Measurements from ENCODE around the gene COMP. TPM values are rescaled to one million over a fixed set of nuclear protein-coding genes. Genes with fewer than 3 reads are reported as not detected.

The COMP gene
- total RNA-seq, 1 experiment from 2014 or later, result not detected

- no TSS peak for BruUV-seq (replicated peaks)
- no peaks in the 10 kb centered on the region for H4K20me1 ChIP-seq (ENCODE audit: insufficient read depth)
- ATAC-seq, result no peak
- H3K27ac ChIP-seq (ENCODE audit: low read depth, low read length), result no peak overlapping the region
- no peak overlapping the region for H3K9ac ChIP-seq (ENCODE audit: low read length)
- no peaks in the 10 kb centered on the region for H3K9me3 ChIP-seq (ENCODE audit: control insufficient read depth in 1 of 2, insufficient read depth in 1 of 2, low read depth in 1 of 2, low read length in 2 of 2)
- H3K27me3 ChIP-seq (ENCODE audit: insufficient read depth, low read length), result no peaks in the 10 kb centered on the region
- intact Hi-C loops (cut with micrococcal nuclease), result no loop called here
- no peak overlapping the region for H2AFZ ChIP-seq (ENCODE audit: low read depth, low read length, poor library complexity, severe bottlenecking)
- H3K4me2 ChIP-seq (ENCODE audit: low read length), result no peak overlapping the region
- no peak overlapping the region for H3K4me3 ChIP-seq (replicated peaks in 1 of 2; ENCODE audit: low read depth in 1 of 2, low read length in 2 of 2)
- no peak for TF ChIP-seq ZNF274 (IDR thresholded peaks at IDR 0.05; ENCODE audit: low read depth, low read length)
- no peak for TF ChIP-seq YY1 (IDR thresholded peaks at IDR 0.05; ENCODE audit: extremely low read depth, insufficient replicate concordance, low read depth, low read length)
- no peak for TF ChIP-seq CTCF (IDR thresholded peaks at IDR 0.05 in 2 of 3, conservative IDR thresholded peaks at IDR 0.05 in 1 of 3; ENCODE audit: borderline replicate concordance in 1 of 3, insufficient read depth in 1 of 3, low read depth in 2 of 3, low read length in 2 of 3)
- TF ChIP-seq POLR2A (IDR thresholded peaks at IDR 0.05; ENCODE audit: borderline replicate concordance, extremely low read depth, insufficient read depth, insufficient read length), result no peak
- TF ChIP-seq RAD21 (IDR thresholded peaks at IDR 0.05; ENCODE audit: low read depth), result no peak
- TF ChIP-seq, protein P1, sequence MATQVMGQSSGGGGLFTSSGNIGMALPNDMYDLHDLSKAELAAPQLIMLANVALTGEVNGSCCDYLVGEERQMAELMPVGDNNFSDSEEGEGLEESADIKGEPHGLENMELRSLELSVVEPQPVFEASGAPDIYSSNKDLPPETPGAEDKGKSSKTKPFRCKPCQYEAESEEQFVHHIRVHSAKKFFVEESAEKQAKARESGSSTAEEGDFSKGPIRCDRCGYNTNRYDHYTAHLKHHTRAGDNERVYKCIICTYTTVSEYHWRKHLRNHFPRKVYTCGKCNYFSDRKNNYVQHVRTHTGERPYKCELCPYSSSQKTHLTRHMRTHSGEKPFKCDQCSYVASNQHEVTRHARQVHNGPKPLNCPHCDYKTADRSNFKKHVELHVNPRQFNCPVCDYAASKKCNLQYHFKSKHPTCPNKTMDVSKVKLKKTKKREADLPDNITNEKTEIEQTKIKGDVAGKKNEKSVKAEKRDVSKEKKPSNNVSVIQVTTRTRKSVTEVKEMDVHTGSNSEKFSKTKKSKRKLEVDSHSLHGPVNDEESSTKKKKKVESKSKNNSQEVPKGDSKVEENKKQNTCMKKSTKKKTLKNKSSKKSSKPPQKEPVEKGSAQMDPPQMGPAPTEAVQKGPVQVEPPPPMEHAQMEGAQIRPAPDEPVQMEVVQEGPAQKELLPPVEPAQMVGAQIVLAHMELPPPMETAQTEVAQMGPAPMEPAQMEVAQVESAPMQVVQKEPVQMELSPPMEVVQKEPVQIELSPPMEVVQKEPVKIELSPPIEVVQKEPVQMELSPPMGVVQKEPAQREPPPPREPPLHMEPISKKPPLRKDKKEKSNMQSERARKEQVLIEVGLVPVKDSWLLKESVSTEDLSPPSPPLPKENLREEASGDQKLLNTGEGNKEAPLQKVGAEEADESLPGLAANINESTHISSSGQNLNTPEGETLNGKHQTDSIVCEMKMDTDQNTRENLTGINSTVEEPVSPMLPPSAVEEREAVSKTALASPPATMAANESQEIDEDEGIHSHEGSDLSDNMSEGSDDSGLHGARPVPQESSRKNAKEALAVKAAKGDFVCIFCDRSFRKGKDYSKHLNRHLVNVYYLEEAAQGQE (IDR thresholded peaks at IDR 0.05; ENCODE audit: low read depth), result no peak
- no peak for TF ChIP-seq EZH2 (IDR thresholded peaks at IDR 0.05)
- no peak for TF ChIP-seq JUND (IDR thresholded peaks at IDR 0.05)
- no peak for TF ChIP-seq SIN3A (IDR thresholded peaks at IDR 0.05; ENCODE audit: low read depth)
- TF ChIP-seq, protein P2, sequence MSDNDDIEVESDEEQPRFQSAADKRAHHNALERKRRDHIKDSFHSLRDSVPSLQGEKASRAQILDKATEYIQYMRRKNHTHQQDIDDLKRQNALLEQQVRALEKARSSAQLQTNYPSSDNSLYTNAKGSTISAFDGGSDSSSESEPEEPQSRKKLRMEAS (IDR thresholded peaks at IDR 0.05), result no peak
- TF ChIP-seq, protein P3, sequence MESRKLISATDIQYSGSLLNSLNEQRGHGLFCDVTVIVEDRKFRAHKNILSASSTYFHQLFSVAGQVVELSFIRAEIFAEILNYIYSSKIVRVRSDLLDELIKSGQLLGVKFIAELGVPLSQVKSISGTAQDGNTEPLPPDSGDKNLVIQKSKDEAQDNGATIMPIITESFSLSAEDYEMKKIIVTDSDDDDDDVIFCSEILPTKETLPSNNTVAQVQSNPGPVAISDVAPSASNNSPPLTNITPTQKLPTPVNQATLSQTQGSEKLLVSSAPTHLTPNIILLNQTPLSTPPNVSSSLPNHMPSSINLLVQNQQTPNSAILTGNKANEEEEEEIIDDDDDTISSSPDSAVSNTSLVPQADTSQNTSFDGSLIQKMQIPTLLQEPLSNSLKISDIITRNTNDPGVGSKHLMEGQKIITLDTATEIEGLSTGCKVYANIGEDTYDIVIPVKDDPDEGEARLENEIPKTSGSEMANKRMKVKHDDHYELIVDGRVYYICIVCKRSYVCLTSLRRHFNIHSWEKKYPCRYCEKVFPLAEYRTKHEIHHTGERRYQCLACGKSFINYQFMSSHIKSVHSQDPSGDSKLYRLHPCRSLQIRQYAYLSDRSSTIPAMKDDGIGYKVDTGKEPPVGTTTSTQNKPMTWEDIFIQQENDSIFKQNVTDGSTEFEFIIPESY (IDR thresholded peaks at IDR 0.05; ENCODE audit: extremely low read depth, insufficient replicate concordance, low read length), result no peak
- no peak for TF ChIP-seq ELF1 (IDR thresholded peaks at IDR 0.05; ENCODE audit: borderline replicate concordance, low read depth)
- TF ChIP-seq CEBPB (IDR thresholded peaks at IDR 0.05; ENCODE audit: low read depth), result no peak
- no peak for TF ChIP-seq EZH2phosphoT487 (IDR thresholded peaks at IDR 0.05; ENCODE audit: borderline replicate concordance)
- no peak for TF ChIP-seq CBX3 (IDR thresholded peaks at IDR 0.05; ENCODE audit: low read depth)
- no peak for TF ChIP-seq TCF7L2 (IDR thresholded peaks at IDR 0.05; ENCODE audit: borderline replicate concordance, extremely low read depth, insufficient read depth, insufficient read length)
- no peak for TF ChIP-seq ZFX (IDR thresholded peaks at IDR 0.05)
- TF ChIP-seq SRF (IDR thresholded peaks at IDR 0.05; ENCODE audit: low read depth), result no peak
- H3K9me2 ChIP-seq (ENCODE audit: insufficient read depth), result no peaks in the 10 kb centered on the region
- POLR2A ChIA-PET, result no interaction called here
- RAD21 ChIA-PET (ENCODE audit: low non-redundant PET in 1 of 2, low total read pairs in 2 of 2, uncharacterized antibody in 2 of 2, unreplicated experiment in 2 of 2), result no interaction called here
- DNase-seq (ENCODE audit: low read depth, low spot score), result no peak
- no peaks in the 10 kb centered on the region for H3K79me2 ChIP-seq (ENCODE audit: insufficient read depth, low read length)
- CTCF ChIA-PET, result no interaction called here
- H3K36me3 ChIP-seq (ENCODE audit: control insufficient read depth in 1 of 2, insufficient read depth in 2 of 2, low read length in 2 of 2), result no peaks in the 10 kb centered on the region
- H3K4me1 ChIP-seq (ENCODE audit: control insufficient read depth in 1 of 2, insufficient read depth in 2 of 2, low read length in 2 of 2), result no peaks in the 10 kb centered on the region
Measured at GRCh38 chr19:18741124-18742121, 49.7 kb downstream of the COMP start.

Data from HCT116 (cell line).